ENCODE results near the gene BTBD2. TPM values are rescaled to one million over a fixed set of nuclear protein-coding genes. Genes with fewer than 3 reads are reported as not detected.

The BTBD2 gene
- polyA plus RNA-seq, 1 experiment = 25.5 TPM

- no peak for TF ChIP-seq CTCF (IDR thresholded peaks at IDR 0.05; ENCODE audit: low read depth, low read length)
- ChIA-PET POLR2A (no interaction called here), CTCF (no interaction called here)
- DNase-seq (ENCODE audit: low read depth, low spot score) = no peak
- Histone ChIP-seq H3K4me3 (ENCODE audit: low read depth, low read length) (no peak overlapping the region), H3K27me3 (ENCODE audit: control insufficient read depth, insufficient read depth, low read length) (no peaks in the 10 kb centered on the region), H3K9me3 (ENCODE audit: control insufficient read depth, insufficient read depth, low read length) (peaks cover 11% of the 10 kb centered on the region; the same call in 1 of the 2 replicates), H3K27ac (ENCODE audit: low read depth, low read length) (no peak overlapping the region)
Observed at GRCh38 chr19:1954532-1954933, 61.0 kb downstream of the BTBD2 start.

- DNase-seq (ENCODE audit: low read depth, low spot score) = no peak
- H3K27me3 ChIP-seq (ENCODE audit: control insufficient read depth, insufficient read depth, low read length) = no peaks in the 10 kb centered on the region
- POLR2A ChIA-PET = no interaction called here
- H3K27ac ChIP-seq (ENCODE audit: low read depth, low read length) = no peak overlapping the region
- H3K4me3 ChIP-seq (ENCODE audit: low read depth, low read length) = no peak overlapping the region
- CTCF ChIA-PET = no interaction called here
- no peak for TF ChIP-seq CTCF (IDR thresholded peaks at IDR 0.05; ENCODE audit: low read depth, low read length)
- peaks cover 18% of the 10 kb centered on the region; the same call in 1 of the 2 replicates for H3K9me3 ChIP-seq (ENCODE audit: control insufficient read depth, insufficient read depth, low read length)
Observed at GRCh38 chr19:1953441-1954094, 61.9 kb downstream of the BTBD2 start.

- ChIA-PET POLR2A (no interaction called here), CTCF (no interaction called here)
- no peak overlapping the region for H3K4me3 ChIP-seq (ENCODE audit: low read depth, low read length)
- DNase-seq (ENCODE audit: low read depth, low spot score) = no peak
- no peak overlapping the region for H3K27ac ChIP-seq (ENCODE audit: low read depth, low read length)
- TF ChIP-seq CTCF (IDR thresholded peaks at IDR 0.05; ENCODE audit: low read depth, low read length) = no peak
- peaks cover 18% of the 10 kb centered on the region; the same call in 1 of the 2 replicates for H3K9me3 ChIP-seq (ENCODE audit: control insufficient read depth, insufficient read depth, low read length)
- no peaks in the 10 kb centered on the region for H3K27me3 ChIP-seq (ENCODE audit: control insufficient read depth, insufficient read depth, low read length)
Observed at GRCh38 chr19:1953037-1953436, 62.5 kb downstream of the BTBD2 start.

- POLR2A ChIA-PET = no interaction called here
- Histone ChIP-seq H3K9me3 (ENCODE audit: control insufficient read depth, insufficient read depth, low read length) (peaks cover 22% of the 10 kb centered on the region; the same call in 1 of the 2 replicates), H3K27me3 (ENCODE audit: control insufficient read depth, insufficient read depth, low read length) (no peaks in the 10 kb centered on the region), H3K27ac (ENCODE audit: low read depth, low read length) (no peak overlapping the region), H3K4me3 (ENCODE audit: low read depth, low read length) (no peak overlapping the region)
- TF ChIP-seq CTCF (IDR thresholded peaks at IDR 0.05; ENCODE audit: low read depth, low read length) = no peak
- CTCF ChIA-PET = no interaction called here
- DNase-seq (ENCODE audit: low read depth, low spot score) = no peak
Observed at GRCh38 chr19:1952635-1953034, 62.9 kb downstream of the BTBD2 start.

GRCh38 chr19:1950640-1951039, 64.9 kb downstream of the BTBD2 start:
- Histone ChIP-seq H3K9me3 (ENCODE audit: control insufficient read depth, insufficient read depth, low read length) (peaks cover 32% of the 10 kb centered on the region; the same call in 1 of the 2 replicates), H3K27ac (ENCODE audit: low read depth, low read length) (no peak overlapping the region), H3K4me3 (ENCODE audit: low read depth, low read length) (no peak overlapping the region), H3K27me3 (ENCODE audit: control insufficient read depth, insufficient read depth, low read length) (no peaks in the 10 kb centered on the region)
- POLR2A ChIA-PET = no interaction called here
- DNase-seq (ENCODE audit: low read depth, low spot score) = no peak
- no peak for TF ChIP-seq CTCF (IDR thresholded peaks at IDR 0.05; ENCODE audit: low read depth, low read length)
- CTCF ChIA-PET = no interaction called here
